Activated CD4-positive, alpha-beta T cell treated with anti-CD3 and anti-CD28 coated beads, Interleukin-2, amount 50 U/mL, for 4 hours (primary cell): ENCODE measurements around the gene ST8SIA2.

Experiments used
- DNase-seq, 2 experiments: peaks; one replicate each; pipeline ENCODE4 v3.0.0-alpha.2; 2020

ST8SIA2 gene

GRCh38 chr15:92399271-92399950 is 5.7 kb downstream of the ST8SIA2 start:
- DNase-seq: no peak

GRCh38 chr15:92400573-92400972 is 6.9 kb downstream of the ST8SIA2 start:
- DNase-seq: no peak

GRCh38 chr15:92400980-92401787 is 7.5 kb downstream of the ST8SIA2 start:
- no peak for DNase-seq

GRCh38 chr15:92402751-92403150 is 9.1 kb downstream of the ST8SIA2 start:
- no peak for DNase-seq

- DNase-seq: no peak
Measured at GRCh38 chr15:92405942-92406341, 12.3 kb downstream of the ST8SIA2 start.

GRCh38 chr15:92407321-92407720 is 13.6 kb downstream of the ST8SIA2 start:
- no peak for DNase-seq

GRCh38 chr15:92407916-92408315 is 14.2 kb downstream of the ST8SIA2 start:
- no peak for DNase-seq

GRCh38 chr15:92409006-92409405 is 15.3 kb downstream of the ST8SIA2 start:
- no peak for DNase-seq

- DNase-seq: no peak
Measured at GRCh38 chr15:92409521-92409920, 15.8 kb downstream of the ST8SIA2 start.

- no peak for DNase-seq
Measured at GRCh38 chr15:92410537-92410936, 16.9 kb downstream of the ST8SIA2 start.

- no peak for DNase-seq
Measured at GRCh38 chr15:92411256-92411655, 17.6 kb downstream of the ST8SIA2 start.

GRCh38 chr15:92413510-92413909 is 19.8 kb downstream of the ST8SIA2 start:
- DNase-seq: no peak

- DNase-seq: no peak
Measured at GRCh38 chr15:92415639-92416297, 22.1 kb downstream of the ST8SIA2 start.

- no peak for DNase-seq
Measured at GRCh38 chr15:92416557-92416956, 22.9 kb downstream of the ST8SIA2 start.

GRCh38 chr15:92417716-92418115 is 24.0 kb downstream of the ST8SIA2 start:
- DNase-seq: no peak

GRCh38 chr15:92418864-92419263 is 25.2 kb downstream of the ST8SIA2 start:
- no peak for DNase-seq

GRCh38 chr15:92421976-92422375 is 28.3 kb downstream of the ST8SIA2 start:
- DNase-seq: no peak

- no peak for DNase-seq
Measured at GRCh38 chr15:92425578-92426225, 32.0 kb downstream of the ST8SIA2 start.

- no peak for DNase-seq
Measured at GRCh38 chr15:92429378-92430068, 35.8 kb downstream of the ST8SIA2 start.

- DNase-seq: no peak
Measured at GRCh38 chr15:92430069-92430440, 36.4 kb downstream of the ST8SIA2 start.

- no peak for DNase-seq
Measured at GRCh38 chr15:92435145-92435544, 41.5 kb downstream of the ST8SIA2 start.

GRCh38 chr15:92438471-92438870 is 44.8 kb downstream of the ST8SIA2 start:
- DNase-seq: no peak

GRCh38 chr15:92443381-92443780 is 49.7 kb downstream of the ST8SIA2 start:
- DNase-seq: no peak
